OCI-LY3 (cell line): ENCODE data around the gene TAPBP.

Source experiments
- EZH2phosphoT487 ChIP-seq: fragments of 200-600 bp; shearing (Covaris generic); IDR thresholded peaks from 2 replicates; pipeline ENCODE4 v1.6.1; 2018; ENCODE audit warnings: antibody characterized with exemption, mixed run types, low read depth
- TF ChIP-seq, protein P1 (sequence below): fragments of 200-600, 300-600 bp; sonication (generic); IDR thresholded peaks from 2 replicates; pipeline ENCODE4 v1.5.1; 2014; ENCODE audit warnings: antibody characterized with exemption, low read length, low read depth

DNA sequence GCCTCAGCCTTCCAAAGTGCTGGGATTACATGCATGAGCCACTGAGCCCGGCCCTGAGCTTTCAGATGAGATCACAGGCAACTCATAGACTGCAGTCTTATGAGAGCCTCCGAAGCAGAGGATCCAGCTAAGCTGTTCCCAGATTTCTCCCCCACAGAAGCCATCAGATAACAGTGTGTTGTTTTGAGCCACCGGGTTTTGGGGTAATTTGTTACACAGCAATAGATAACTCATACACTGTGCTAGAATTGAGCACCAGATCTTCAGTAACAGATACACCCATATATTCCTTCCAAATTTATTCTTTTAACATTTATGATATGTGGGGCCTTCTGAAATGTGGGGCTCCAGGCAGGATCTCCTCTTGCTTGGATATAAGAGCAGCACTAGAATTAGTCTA, 22.6 kb upstream of the TAPBP start:
- TF ChIP-seq, protein P1, sequence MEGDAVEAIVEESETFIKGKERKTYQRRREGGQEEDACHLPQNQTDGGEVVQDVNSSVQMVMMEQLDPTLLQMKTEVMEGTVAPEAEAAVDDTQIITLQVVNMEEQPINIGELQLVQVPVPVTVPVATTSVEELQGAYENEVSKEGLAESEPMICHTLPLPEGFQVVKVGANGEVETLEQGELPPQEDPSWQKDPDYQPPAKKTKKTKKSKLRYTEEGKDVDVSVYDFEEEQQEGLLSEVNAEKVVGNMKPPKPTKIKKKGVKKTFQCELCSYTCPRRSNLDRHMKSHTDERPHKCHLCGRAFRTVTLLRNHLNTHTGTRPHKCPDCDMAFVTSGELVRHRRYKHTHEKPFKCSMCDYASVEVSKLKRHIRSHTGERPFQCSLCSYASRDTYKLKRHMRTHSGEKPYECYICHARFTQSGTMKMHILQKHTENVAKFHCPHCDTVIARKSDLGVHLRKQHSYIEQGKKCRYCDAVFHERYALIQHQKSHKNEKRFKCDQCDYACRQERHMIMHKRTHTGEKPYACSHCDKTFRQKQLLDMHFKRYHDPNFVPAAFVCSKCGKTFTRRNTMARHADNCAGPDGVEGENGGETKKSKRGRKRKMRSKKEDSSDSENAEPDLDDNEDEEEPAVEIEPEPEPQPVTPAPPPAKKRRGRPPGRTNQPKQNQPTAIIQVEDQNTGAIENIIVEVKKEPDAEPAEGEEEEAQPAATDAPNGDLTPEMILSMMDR: no peak
- no peak for TF ChIP-seq EZH2phosphoT487
